Measurements from ENCODE around the gene ENKUR. TPM values are rescaled to one million over a fixed set of nuclear protein-coding genes. Genes with fewer than 3 reads are reported as not detected.
A peak's percentile ranks its signal among the peaks of the same experiment; 100 is the strongest.
"Not testable (repeated sequence)": the region's sequence is repeated elsewhere in the genome, so short reads cannot be mapped to it uniquely, and the experiment has no call there.

Gene ENKUR
- total RNA-seq, 1 experiment from 2014 or later = 0.26 TPM

DNA sequence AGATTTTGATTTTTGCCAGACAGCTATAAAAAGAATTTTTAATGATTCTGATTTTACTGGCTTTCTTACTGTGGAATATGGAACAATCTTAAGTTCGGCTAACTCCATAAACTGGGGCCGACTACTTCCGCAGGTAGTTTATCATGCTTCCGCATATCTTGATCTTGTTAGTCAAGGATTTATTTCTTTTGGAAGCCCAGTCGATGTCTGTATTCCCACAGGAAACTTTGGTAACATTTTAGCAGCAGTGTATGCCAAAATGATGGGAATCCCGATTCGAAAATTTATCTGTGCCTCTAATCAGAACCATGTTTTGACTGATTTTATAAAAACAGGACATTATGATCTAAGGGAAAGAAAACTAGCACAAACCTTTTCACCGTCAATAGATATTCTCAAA, 8.6 kb upstream of the ENKUR start:
- DNase-seq (ENCODE audit: low read depth) = no peak

DNA sequence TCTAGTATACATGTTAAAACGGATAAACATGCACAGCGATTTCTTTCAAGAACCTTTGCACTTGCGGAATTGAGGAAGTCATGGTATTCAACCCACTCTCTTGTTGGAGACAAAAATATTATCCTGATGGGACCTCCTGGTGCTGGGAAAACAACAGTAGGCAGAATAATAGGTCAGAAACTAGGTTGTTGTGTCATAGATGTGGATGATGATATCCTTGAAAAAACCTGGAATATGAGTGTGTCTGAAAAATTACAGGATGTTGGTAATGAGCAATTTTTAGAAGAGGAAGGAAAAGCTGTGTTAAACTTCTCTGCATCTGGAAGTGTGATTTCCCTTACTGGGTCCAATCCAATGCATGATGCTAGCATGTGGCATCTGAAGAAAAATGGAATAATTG, 7.3 kb upstream of the ENKUR start:
- no peak for DNase-seq (ENCODE audit: low read depth)

DNA sequence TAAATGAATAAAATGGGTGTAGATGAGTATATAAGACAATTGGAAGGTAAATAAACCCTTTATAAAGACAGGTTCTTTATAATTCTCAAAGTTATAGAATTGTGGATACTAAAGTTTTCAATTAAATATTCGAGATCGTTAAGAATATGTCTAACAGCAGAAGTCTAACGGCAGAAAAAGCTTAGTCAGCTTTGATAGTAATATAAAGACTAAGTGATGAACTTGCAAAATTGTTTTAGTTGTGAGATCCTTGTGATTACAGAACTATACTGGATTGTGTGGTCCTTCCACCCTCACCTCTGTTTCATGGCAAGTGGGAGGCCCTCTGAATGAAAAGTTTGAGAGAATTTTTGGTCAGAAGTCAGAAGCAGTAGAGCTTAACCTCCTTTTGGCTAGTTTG, 2.7 kb upstream of the ENKUR start:
- no peak for DNase-seq (ENCODE audit: low read depth)

DNA sequence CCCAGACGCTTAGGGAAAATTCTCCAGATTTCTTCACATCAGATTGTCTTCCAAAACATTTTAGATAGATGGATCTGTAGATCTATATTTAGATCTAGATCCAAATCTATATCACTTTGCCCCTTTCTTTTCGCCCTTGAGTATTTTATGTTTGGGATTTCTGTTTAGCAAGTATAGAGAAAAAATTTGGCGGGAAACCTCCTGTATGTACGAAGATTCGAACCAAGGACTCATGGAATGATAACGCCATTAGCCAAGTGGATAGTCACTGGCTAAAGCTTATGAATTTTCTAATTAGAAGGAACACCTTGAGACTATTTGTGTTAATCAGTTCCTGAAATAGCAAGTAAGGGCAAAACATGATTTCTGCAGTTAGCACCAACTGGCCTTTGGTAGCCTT, 1.7 kb upstream of the ENKUR start:
- DNase-seq (ENCODE audit: low read depth) = no peak

DNA sequence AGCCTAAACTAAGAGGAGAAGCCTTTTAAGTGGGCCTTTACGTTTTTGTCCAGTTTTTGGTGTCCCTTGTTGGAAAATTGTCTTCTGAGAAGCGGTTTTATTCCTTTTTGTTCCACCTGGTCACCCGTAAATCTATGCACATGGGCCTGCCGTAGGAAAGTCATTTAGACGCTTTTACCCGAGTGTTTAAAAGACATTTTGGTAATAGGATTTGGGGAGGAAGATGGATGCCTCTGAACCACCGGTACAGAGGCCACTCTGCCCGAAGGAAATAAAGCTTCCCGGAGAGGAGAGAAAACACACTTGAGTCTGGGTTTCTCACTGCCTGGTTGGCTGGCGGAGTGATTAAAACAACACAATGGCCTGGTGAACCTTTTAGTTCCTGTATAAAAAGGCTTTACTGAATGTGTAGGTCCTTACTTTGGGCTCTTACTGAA, 1.2 kb upstream of the ENKUR start:
- DNase-seq (ENCODE audit: low read depth) = no peak

DNA sequence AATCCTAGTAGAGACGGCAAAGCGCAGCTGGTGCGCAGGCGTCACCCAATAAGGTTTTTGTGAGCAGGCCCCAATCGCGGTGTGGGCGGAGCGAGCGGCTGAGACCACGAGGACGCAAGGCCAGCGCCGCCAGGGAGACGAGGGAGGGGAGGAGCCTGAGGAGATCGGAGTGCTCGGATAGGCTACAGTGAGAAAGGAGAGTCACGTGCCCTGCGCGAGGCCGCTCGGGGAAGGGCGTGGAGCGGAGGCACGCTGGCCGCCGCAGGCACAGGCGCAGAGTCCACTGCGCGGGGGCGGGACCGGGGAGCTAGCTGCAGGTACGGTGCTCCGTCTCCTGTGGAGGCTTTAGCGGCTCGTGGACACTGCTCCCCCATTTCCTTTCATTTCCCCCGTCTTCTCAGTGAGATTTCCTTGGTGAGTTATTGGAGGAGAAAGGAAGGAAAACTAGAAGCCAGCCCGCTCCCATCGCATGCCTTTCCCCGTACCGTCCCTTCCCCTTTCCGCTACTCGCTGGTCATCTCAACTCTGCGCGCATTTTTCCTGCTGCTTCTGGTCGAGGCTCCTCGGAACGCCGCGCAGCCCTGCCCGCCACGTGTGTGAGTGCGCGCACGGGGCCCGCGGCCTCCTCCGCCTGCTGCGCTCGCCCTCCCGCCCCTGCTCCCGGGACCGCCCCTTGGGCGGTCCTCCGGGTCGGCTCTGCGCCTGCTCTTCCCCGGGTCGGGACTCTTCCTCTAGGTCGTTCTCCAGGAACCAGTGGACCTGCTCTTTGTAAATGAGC, 607 bp upstream of the ENKUR start, which contains the start of gene THNSL1:
Gene THNSL1 (plus strand): TSS at position 237 of the 778 bp plus-strand sequence. CDS start 6,612 bp downstream, outside the sequence.
- DNase-seq (ENCODE audit: low read depth) = peak; percentile 99

DNA sequence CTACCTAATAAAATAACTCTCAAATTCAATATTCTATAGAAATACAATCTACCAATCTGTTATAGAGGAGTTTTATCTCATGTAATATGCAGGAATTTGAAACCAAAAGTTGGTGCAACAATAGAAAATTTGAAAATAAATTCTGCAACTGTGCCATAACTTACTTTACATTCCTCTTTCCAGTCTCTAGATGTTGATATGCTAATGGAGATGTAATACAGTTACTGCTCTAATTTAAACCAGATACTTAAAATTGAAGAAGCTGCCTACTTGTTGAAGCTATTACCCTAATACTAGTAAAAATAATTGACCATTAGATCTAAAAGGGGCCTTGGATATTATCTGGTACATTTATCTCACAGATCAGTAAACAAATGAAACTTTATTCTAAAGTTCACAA, 1.4 kb downstream of the ENKUR start:
- DNase-seq (ENCODE audit: low read depth) = no peak

DNA sequence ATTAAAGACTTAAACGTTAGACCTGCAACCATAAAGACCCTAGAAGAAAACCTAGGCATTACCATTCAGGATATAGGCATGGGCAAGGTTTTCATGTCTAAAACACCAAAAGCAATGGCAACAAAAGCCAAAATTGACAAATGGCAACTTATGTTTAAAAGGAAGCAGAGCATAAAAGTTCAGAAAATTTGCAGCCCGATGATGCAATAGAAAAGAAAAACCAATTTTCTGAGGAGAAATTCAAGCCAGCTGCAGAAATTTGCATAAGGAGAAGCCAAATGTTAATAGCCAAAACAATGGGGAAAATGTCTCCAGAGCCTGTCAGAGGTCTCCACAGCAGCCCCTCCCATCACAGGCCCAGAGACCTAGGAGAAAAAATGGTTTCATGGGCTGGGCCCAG, 4.4 kb downstream of the ENKUR start:
- DNase-seq (ENCODE audit: low read depth) = not testable (repeated sequence)

DNA sequence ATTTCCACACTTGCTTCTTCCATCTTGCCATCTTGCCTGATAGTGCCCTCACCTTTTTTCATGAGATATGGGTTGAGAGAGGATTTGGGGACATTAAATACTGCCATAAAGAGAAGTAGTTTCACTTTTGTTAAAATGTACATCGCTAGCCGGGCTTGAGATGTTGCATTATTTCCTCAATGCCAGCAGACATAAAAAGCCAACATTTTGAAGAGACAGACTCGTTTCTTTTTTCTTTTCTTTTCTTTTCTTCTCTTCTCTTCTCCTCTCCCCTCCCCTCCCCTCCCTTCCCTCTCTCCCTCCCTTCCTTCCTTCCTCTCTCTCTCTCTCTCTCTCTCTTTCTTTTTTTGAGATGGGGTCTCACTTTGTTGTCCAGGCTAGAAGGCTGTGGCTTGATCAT, 17.9 kb downstream of the ENKUR start:
- no peak for DNase-seq (ENCODE audit: low read depth)

DNA sequence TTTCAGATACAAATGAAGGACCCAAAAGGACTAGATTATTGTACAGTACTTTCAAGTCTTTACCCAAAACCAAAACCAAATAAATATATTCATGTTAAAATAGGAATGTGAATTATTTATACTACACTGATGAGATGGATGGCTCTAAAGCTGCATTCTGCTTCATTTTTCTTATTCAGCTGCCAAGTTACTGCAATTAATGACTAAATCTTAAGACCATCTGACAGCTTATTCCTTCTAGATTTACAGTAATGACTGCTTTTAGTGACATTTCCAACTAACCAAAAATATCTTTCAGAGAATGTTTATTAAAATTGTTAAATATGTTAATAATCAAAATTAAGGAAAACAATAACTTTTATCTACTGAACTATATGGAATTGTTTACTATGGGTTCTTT, 20.9 kb downstream of the ENKUR start:
- no peak for DNase-seq (ENCODE audit: low read depth)

DNA sequence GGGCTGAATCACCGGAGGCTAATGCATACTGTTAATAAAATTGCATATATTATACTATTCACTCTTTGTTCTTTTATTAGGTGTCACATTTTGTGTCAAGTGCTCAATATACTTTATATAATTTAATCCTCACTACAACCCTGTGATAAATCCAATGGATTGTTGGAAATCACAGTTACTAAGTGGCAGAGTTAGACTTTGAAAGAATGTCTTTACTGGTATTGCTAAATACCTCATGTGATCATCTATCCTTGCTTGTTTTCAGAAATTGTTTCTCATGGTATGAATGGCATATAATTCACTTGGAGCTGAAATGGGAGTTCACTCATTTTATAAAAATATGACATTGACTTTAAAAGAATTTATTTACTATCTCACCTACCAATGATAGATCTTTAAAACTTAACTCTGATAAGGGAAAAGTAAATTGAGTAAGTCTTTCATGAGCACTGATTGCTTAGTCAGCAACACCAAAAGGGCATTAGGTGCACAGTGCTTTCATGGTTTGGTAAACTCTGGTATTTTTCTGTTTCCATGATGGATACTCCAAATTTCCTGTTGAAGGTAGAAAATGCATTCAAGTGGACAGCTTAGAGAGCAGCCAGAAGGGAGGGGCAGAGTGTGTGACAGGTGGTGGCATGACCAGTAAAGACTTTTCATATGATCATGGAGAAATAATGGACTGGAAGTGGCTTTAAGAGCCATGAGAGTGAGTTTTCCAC, 22.6 kb downstream of the ENKUR start:
- DNase-seq (ENCODE audit: low read depth) = no peak

DNA sequence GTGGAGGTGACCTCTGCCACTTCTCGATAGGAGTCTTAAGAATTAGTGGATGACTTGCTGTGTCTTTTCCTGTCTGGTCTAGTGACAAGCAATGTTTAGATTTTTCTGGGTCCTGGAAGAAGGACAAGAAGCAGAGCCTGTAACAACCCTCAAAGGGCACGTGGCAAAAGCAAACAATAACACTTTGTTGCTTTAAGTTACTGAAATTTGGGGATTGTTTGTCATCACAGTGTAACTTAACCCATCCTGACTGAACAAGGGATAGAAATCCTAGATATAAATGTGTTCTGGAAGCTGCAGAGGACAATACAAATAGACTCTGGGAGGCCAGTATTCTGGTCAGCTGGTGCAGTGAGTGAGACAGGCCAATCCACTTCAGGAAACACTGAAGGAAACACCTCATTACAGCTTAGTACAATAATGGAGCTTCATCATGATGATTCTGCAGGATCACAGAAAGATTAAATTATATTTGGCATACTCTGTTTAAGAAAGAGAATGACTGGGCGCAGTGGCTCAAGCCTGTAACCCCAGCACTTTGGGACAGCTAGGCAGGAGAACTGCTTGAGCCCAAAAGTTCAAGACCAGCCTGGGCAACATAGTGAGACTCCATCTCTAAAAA, 23.3 kb downstream of the ENKUR start:
- DNase-seq (ENCODE audit: low read depth) = no peak

DNA sequence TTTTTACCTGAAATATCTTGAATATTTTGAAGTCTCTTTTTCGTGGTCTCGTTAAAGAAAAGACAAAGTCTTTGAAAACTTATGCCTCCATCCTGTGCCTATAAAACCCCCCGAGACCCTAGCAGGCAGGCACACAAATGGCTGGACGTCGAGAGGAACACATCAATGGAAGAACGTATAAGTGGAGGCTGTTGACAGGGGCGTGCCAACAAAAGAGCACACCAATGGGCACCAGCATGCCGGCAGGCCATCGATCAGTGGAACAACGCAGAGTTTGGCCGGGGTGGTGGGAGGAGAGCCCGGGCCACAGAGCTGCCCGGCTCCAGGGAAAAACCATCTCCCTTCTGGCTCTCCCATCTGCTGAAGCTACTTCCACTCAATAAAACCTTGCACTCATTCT, 24.7 kb downstream of the ENKUR start:
- DNase-seq (ENCODE audit: low read depth) = no peak

DNA sequence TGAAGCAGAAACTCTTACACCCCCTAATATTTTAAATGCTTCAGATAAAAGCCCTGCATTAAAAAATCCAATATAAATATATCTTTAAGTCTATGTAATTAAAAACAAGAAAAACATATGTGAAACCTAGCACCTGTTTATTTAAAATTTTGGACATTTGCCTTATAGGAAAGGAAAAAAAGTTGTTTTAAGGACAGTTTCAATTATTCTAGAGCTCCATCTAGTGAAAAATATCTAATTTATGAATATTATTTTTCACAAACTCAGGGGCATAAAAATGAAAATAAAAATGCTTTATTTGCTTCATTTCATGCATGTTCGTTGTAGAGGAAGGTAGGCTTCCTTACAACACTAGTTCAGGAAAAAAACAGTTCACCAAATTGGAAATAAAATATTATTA, 26.1 kb downstream of the ENKUR start:
- no peak for DNase-seq (ENCODE audit: low read depth)

DNA sequence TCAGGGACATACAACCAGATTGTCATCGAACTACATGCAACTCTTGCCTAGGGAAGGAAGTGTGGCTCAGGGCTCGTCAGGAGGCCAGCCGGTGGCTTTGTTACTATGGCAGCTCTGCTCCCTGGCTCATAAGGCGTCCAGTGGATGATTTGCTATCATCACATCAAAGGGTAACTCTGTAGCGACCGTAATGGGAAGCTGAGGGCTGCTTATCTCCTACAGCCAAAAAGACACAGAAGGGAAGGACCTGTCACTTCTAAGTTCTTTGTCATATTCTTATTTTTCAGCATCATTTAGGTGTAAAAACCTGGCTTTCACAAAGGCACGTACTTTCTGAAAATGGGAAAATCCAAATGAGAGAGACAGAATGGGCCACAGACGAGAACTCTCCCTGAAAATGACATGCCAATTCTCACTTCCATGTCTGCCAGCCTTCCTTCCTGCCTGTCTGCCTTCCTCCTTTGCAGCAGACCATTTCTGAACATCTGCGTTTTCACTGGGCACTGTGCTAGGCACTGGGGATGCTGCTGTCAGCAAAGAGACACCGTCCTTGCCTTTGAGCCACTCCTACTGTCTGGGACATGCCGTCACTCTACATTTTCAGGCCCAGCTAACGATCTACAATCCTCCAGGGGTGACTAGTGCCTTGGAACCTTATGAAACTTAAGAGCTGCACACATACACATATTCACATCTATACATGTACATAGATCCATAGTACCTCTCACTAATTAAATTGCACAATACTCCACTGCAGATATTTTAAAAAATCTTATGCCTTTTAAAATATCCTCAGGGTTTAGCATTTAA, 26.9 kb downstream of the ENKUR start:
- no peak for DNase-seq (ENCODE audit: low read depth)

DNA sequence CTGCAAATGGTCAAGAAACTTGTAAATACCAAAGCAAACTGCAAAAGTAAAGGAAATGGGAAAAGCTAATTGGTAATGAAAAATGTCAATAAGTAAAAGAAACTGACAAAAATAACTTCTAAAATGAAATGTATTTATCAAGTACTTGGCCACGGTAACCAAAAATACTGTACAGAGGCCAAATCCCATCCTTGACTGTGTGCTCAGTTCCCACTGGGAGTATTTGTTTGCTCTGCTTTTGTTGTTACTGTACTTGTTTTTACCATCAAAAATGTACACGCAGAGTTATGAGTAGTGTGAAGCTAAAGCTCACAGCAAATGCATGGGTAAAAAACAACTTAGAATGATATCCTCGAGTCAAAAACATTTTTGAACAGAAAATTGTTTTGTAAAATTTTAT, 31.1 kb downstream of the ENKUR start:
- no peak for DNase-seq (ENCODE audit: low read depth)

DNA sequence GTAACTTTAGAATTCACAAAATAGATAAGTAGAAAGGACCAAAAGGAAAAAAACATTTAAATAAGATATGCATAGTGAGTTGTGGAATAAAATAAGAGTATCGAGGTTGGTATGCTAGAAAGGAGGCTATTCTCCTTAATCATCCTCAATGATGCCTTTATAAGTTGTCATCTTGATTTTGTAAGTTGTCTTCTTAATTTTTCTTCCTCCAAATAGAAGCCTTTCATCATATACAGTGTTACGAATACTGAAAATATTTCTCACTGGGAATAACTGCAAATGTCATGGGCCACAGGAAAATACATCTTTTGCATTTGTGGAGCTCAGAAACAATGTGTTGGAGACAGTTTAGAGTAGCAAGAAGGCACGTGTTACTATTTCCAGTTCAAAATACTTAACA, 32.0 kb downstream of the ENKUR start:
- no peak for DNase-seq (ENCODE audit: low read depth)

DNA sequence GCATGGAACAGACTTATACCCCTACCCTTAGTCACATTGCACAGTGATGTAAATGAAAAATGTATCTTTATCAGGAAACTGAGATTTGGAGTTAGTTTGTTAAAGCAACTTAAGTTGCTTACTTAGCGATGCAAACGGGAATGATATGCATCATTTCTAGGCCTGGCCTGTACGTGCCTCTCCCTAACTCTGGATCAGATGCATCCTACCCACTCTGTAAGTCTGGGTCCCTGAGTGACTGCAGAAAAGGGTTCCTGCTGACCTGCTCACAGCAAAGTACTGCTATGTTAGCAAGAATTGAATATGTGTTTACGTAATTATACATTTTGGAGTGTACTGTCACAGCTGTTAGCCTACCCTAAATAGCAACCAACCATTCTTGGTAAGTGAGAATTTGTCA, 32.8 kb downstream of the ENKUR start:
- no peak for DNase-seq (ENCODE audit: low read depth)

DNA sequence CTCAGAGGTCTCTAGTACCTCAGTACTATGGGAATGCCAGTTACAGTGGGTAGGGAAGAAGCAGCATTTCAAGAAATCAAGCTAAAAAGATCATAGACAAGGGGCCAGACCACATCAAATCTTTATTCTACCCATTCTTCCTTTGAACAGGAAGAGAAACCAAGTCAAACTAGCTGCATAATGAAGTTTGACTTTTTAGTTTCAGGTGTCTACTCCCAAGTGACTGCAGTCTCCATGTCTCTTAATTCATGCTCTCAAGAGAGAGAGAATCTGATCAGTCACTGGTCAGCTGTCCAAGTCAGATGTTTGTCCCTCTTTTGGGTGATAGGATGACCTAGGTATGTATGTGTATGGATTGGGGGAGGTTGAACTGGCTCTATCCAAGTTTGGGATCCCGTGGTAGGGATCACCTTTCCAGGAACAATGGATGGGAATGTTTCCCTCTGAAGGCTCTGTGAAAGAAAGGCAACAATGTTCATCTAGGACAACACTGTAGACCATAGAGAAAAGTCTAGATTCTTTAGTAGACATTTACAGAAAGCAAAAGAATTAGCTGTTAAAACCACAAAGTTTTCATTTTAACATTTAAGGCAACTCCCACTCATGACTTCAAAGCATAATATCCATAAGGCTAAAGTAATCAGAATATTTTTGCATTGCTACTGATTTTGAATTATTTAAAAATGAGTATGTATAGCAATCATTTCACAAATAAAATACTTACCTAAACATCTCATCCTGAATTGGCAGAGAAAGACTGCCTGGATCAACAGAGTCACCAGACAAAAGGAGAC, 33.4 kb downstream of the ENKUR start:
- no peak for DNase-seq (ENCODE audit: low read depth)

DNA sequence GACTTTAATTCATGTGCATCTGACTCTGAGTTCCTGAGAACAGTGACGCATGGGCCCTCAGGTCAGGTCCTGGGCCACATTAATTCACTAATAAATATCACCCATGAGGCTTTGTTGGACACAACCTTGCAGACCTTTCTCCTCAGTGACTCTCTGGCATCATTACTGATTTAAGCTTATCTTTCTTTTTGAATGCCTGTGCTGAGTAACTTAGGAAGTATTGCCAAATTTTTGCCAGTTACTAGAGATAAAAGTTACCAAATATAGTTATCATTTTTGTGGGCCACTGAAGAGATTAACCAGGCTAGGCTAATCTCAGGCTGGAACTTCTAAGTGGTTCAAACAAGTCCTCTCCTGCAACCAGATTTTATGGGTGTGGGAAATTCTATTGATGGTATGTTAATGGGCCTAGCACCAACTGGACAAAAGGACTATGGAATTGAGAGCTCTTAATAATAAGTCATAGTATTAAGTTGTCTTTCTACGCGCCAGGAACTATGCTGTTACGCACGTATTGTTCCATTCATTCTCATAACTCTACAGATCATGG, 34.7 kb downstream of the ENKUR start:
- DNase-seq (ENCODE audit: low read depth) = no peak
